Measurements from ENCODE around the gene ZNF593. TPM values are rescaled to one million over a fixed set of nuclear protein-coding genes. Genes with fewer than 3 reads are reported as not detected.

ZNF593 gene
- total RNA-seq, 4 donors from 2014 or later, result 39.6 to 135 (median 97.3) TPM

DNA sequence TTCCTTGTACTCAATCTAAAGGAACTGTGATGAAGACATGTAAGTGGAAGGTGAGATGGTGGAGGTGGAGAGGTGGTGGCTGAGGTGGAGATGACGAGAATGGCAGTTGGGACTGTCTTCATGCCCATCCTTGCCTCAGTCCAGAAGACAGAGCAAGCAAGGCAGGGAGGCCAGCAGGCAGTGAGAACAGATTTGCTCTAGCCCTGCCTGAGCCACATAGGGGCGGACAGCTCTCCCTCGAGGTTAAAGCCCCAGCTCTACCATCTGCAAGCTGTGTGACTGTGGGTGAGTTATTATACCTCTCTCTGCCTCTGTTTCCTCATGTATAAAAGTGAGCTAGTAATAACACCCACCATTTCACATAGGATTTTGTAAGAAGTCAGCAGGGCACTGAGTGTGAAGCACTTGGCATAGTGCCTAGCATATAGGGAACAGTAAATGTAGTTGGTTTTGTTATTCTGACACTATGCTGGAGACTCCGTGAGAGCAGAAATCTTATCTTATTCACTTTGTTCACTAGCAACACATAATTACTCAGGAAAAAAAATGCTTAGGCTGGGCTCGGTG is 15.7 kb upstream of the ZNF593 start:
- peak overlapping the region in 1 of 4 donors; percentile 10 for H3K27ac ChIP-seq
- intact Hi-C loops (cut with DNase I; ENCODE audit: low total_unique reads) (no loop called here), in situ Hi-C loops (cut with MboI; ENCODE audit: low sequenced_read_pairs in 4 of 4) (loop anchor here in 1 of 4 donors (25.0 kb wide), 2 partner anchors 117 to 267 kb away; partner anchors contain the start of genes PAQR7 and SLC30A2)
- TF ChIP-seq CTCF (IDR thresholded peaks at IDR 0.05 in 4 of 5, conservative IDR thresholded peaks at IDR 0.05 in 1 of 5), result no peak
- no peak for TF ChIP-seq POLR2A (IDR thresholded peaks at IDR 0.05)
- H3K4me3 ChIP-seq, result no peak overlapping the region
- H3K9me3 ChIP-seq, result no peaks in the 10 kb centered on the region
- no peaks in the 10 kb centered on the region for H3K36me3 ChIP-seq
- ATAC-seq, result no peak
- DNase-seq, result no peak
- H3K27me3 ChIP-seq, result no peaks in the 10 kb centered on the region
- peaks cover 0 to 4% of the 10 kb centered on the region in 2 donors for H3K4me1 ChIP-seq

DNA sequence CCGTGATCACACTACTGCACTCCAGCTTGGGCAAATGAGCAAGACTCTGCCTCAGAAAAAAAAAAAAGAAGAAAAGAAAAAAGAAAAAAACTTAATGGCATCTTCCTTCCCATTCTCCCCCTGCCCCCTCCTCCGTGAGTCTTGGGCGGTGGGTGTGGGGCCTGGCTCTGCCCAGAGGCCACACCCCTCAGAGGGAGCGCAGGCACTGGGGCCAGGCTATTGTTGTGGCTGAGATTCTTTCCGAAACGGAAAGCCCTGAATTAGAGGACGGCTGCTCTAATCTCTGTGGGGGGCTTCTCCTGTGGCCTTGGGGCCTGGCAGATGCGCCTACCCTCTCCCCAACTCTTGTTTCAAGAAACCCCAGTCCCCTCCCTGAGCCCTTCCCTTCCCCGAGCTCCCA is 15.0 kb upstream of the ZNF593 start:
- Histone ChIP-seq H3K27me3 (no peaks in the 10 kb centered on the region), H3K27ac (peak overlapping the region; percentile 31 to 81 (median 43)), H3K9me3 (no peaks in the 10 kb centered on the region), H3K4me3 (no peak overlapping the region), H3K36me3 (no peaks in the 10 kb centered on the region), H3K4me1 (peaks cover 0 to 8% of the 10 kb centered on the region in 2 donors)
- no peak for TF ChIP-seq POLR2A (IDR thresholded peaks at IDR 0.05)
- no peak for TF ChIP-seq CTCF (IDR thresholded peaks at IDR 0.05 in 4 of 5, conservative IDR thresholded peaks at IDR 0.05 in 1 of 5)
- intact Hi-C loops (cut with DNase I; ENCODE audit: low total_unique reads) (no loop called here), in situ Hi-C loops (cut with MboI; ENCODE audit: low sequenced_read_pairs in 4 of 4) (loop anchor here in 1 of 4 donors (25.0 kb wide), 2 partner anchors 117 to 267 kb away; partner anchors contain the start of genes PAQR7 and SLC30A2)
- DNase-seq, result peak in 1 of 2 donors; percentile 3
- ATAC-seq, result no peak

DNA sequence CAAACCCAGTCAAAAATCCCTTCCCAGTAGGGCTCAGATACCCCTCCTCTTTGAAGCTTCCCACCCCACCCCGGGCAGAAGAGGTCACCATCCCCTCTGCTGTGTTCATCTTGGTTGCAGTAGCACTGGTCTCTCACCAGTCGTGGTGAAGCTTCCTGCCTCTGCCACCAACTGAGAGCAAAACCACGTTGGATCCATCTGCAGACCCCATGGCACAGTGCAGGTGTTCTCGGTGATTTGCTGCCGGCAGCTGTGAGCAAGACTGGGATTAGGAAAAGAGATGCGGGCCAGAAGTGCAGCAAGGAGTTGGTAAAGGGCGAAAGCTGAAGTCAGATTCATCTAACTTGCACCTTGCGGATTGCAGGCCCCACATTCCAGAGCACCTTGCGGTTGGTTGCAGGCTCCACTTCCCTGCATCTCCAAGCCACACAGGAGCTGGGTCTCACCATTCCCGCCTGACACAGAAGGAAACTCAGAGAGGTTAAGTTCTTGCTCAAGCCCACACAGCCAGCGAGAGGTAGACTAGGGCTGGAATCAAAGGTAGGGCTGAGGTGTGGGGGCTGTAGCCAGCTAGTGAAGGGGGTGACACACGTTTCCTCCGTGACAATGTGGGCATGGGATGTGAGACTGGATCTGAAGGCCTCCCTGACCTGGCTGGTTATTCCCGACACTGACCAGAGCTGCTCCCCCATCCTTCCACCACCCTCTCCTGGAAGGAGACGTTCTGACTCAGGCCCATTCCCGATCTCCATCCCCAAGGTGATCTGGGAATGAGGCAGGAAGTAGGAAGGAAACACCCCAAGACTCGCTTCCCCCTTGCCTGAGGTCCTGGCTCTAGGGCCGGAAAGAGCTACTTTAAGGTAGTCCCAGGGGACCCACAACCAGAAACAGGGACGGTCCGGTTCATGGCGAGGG is 14.1 kb upstream of the ZNF593 start:
- Histone ChIP-seq H3K9me3 (no peaks in the 10 kb centered on the region), H3K4me1 (peaks cover 0 to 5% of the 10 kb centered on the region in 2 donors), H3K4me3 (peak overlapping the region in 3 of 4 donors; percentile 12 to 39 (median 25)), H3K27me3 (no peaks in the 10 kb centered on the region), H3K36me3 (no peaks in the 10 kb centered on the region), H3K27ac (peak overlapping the region; percentile 51 to 81 (median 58))
- TF ChIP-seq CTCF (IDR thresholded peaks at IDR 0.05 in 4 of 5, conservative IDR thresholded peaks at IDR 0.05 in 1 of 5) (no peak), POLR2A (IDR thresholded peaks at IDR 0.05) (no peak)
- in situ Hi-C loops (cut with MboI; ENCODE audit: low sequenced_read_pairs in 4 of 4) (loop anchor here in 1 of 4 donors (25.0 kb wide), 2 partner anchors 118 to 268 kb away; partner anchors contain the start of genes PAQR7 and SLC30A2), intact Hi-C loops (cut with DNase I; ENCODE audit: low total_unique reads) (no loop called here)
- DNase-seq, result peak in 1 of 2 donors; percentile 6
- ATAC-seq, result no peak

- H3K9me3 ChIP-seq, result no peaks in the 10 kb centered on the region
- H3K4me3 ChIP-seq, result peak overlapping the region in 3 of 4 donors; percentile 12 to 39 (median 25)
- no peak for ATAC-seq
- no peaks in the 10 kb centered on the region for H3K27me3 ChIP-seq
- intact Hi-C loops (cut with DNase I; ENCODE audit: low total_unique reads) (no loop called here), in situ Hi-C loops (cut with MboI; ENCODE audit: low sequenced_read_pairs in 4 of 4) (loop anchor here in 1 of 4 donors (25.0 kb wide), 2 partner anchors 119 to 269 kb away; partner anchors contain the start of genes PAQR7 and SLC30A2)
- DNase-seq, result peak in 1 of 2 donors; percentile 9
- TF ChIP-seq CTCF (IDR thresholded peaks at IDR 0.05 in 4 of 5, conservative IDR thresholded peaks at IDR 0.05 in 1 of 5), result no peak
- no peak for TF ChIP-seq POLR2A (IDR thresholded peaks at IDR 0.05)
- H3K27ac ChIP-seq, result peak overlapping the region; percentile 32 to 81 (median 57)
- H3K4me1 ChIP-seq, result peaks cover 7 to 11% of the 10 kb centered on the region in 2 donors
- no peaks in the 10 kb centered on the region for H3K36me3 ChIP-seq
Measured at GRCh38 chr1:26156285-26157038, 13.2 kb upstream of the ZNF593 start.

Data from gastrocnemius medialis (tissue), 4 donors.